ENCODE data around the gene SLC25A30.

DNA sequence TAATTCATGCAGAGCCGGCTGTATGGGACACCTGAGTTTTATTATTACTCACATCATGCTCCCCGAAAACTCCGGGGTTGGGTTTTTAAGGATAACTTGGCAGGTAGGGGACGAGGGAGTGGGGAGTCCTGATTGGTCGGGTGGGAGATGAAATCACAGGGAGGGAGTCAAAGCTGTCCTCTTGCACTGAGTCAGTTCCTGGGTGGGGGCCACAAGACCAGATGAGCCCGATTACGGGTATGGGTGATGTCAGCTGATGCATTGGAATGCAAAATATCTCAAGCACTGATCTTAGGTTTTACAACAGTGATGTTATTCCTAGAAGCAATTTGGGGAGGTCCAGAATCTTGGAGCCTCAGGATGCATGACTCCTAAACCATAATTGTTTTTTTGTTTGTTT lies 28.0 kb upstream of the SLC25A30 start:
- TF ChIP-seq CTCF (IDR thresholded peaks at IDR 0.05) = no peak
- no peak for TF ChIP-seq POLR2AphosphoS5 (IDR thresholded peaks at IDR 0.05)
- no peak for TF ChIP-seq POLR2A (IDR thresholded peaks at IDR 0.05)
